Measurements from ENCODE around the gene FABP2. TPM values are rescaled to one million over a fixed set of nuclear protein-coding genes. Genes with fewer than 3 reads are reported as not detected.

Gene FABP2
- total and polyA plus RNA-seq, 3 donors from 2014 or later, result not detected

- intact Hi-C loops (cut with DNase I; ENCODE audit: low total_unique reads), result no loop called here
- H3K27ac ChIP-seq, result peak overlapping the region; percentile 91 to 95
- peaks cover 12% of the 10 kb centered on the region for H3K4me1 ChIP-seq
- no peaks in the 10 kb centered on the region for H3K36me3 ChIP-seq (ENCODE audit: low read depth, missing control alignments)
- WGBS, 2 donors, result 0 to 1% methylated on average over 14 to 54 of the region's 54 CpGs
- peak overlapping the region; percentile 81 to 93 for H3K4me3 ChIP-seq
- H3K27me3 ChIP-seq, result no peaks in the 10 kb centered on the region
- peak; percentile 95 for DNase-seq
- no peaks in the 10 kb centered on the region for H3K9me3 ChIP-seq
- TF ChIP-seq CTCF (IDR thresholded peaks at IDR 0.05) (peak in 1 of 3 experiments; percentile 10), POLR2A (IDR thresholded peaks at IDR 0.05) (no peak)
Observed at GRCh38 chr4:119300101-119300978, 21.6 kb downstream of the FABP2 start.

GRCh38 chr4:119299741-119300100, 22.2 kb downstream of the FABP2 start:
- no peaks in the 10 kb centered on the region for H3K27me3 ChIP-seq
- H3K27ac ChIP-seq, result peak overlapping the region; percentile 91 to 95
- no peak for TF ChIP-seq CTCF (IDR thresholded peaks at IDR 0.05)
- no peak for TF ChIP-seq POLR2A (IDR thresholded peaks at IDR 0.05)
- H3K4me1 ChIP-seq, result peaks cover 12% of the 10 kb centered on the region
- intact Hi-C loops (cut with DNase I; ENCODE audit: low total_unique reads), result no loop called here
- H3K4me3 ChIP-seq, result peak overlapping the region; percentile 81 to 93
- H3K9me3 ChIP-seq, result no peaks in the 10 kb centered on the region
- DNase-seq, result no peak
- 1% methylated on average over 9 of the region's 9 CpGs for WGBS, 2 donors
- H3K36me3 ChIP-seq (ENCODE audit: low read depth, missing control alignments), result no peaks in the 10 kb centered on the region

- H3K9me3 ChIP-seq, result no peaks in the 10 kb centered on the region
- TF ChIP-seq CTCF (IDR thresholded peaks at IDR 0.05), result no peak
- TF ChIP-seq POLR2A (IDR thresholded peaks at IDR 0.05), result no peak
- peak overlapping the region; percentile 81 to 93 for H3K4me3 ChIP-seq
- no peak for DNase-seq
- intact Hi-C loops (cut with DNase I; ENCODE audit: low total_unique reads), result no loop called here
- H3K27ac ChIP-seq, result peak overlapping the region; percentile 91 to 95
- 0 to 3% methylated on average over 2 of the region's 2 CpGs for WGBS, 2 donors
- H3K4me1 ChIP-seq, result peaks cover 12% of the 10 kb centered on the region
- H3K36me3 ChIP-seq (ENCODE audit: low read depth, missing control alignments), result no peaks in the 10 kb centered on the region
- H3K27me3 ChIP-seq, result no peaks in the 10 kb centered on the region
Observed at GRCh38 chr4:119299260-119299671, 22.7 kb downstream of the FABP2 start.

- intact Hi-C loops (cut with DNase I; ENCODE audit: low total_unique reads), result no loop called here
- Histone ChIP-seq H3K9me3 (no peaks in the 10 kb centered on the region), H3K36me3 (ENCODE audit: low read depth, missing control alignments) (no peaks in the 10 kb centered on the region), H3K27ac (no peak overlapping the region), H3K4me1 (peaks cover 12% of the 10 kb centered on the region), H3K27me3 (no peaks in the 10 kb centered on the region), H3K4me3 (no peak overlapping the region)
- DNase-seq, result no peak
- TF ChIP-seq POLR2A (IDR thresholded peaks at IDR 0.05) (no peak), CTCF (IDR thresholded peaks at IDR 0.05) (no peak)
- WGBS, 2 donors, result 92 to 94% methylated on average over 1 of the region's 1 CpG
Observed at GRCh38 chr4:119297795-119298194, 24.1 kb downstream of the FABP2 start.

GRCh38 chr4:119296356-119296755, 25.6 kb downstream of the FABP2 start:
- H3K27ac ChIP-seq, result no peak overlapping the region
- DNase-seq, result no peak
- TF ChIP-seq CTCF (IDR thresholded peaks at IDR 0.05) (no peak), POLR2A (IDR thresholded peaks at IDR 0.05) (no peak)
- H3K4me3 ChIP-seq, result no peak overlapping the region
- intact Hi-C loops (cut with DNase I; ENCODE audit: low total_unique reads), result no loop called here
- H3K27me3 ChIP-seq, result no peaks in the 10 kb centered on the region
- H3K36me3 ChIP-seq (ENCODE audit: low read depth, missing control alignments), result no peaks in the 10 kb centered on the region
- no peaks in the 10 kb centered on the region for H3K9me3 ChIP-seq
- WGBS, 2 donors, result 97 to 100% methylated on average over 2 of the region's 2 CpGs
- peaks cover 12% of the 10 kb centered on the region for H3K4me1 ChIP-seq

Data from testis (tissue), 3 donors.